ENCODE measurements around the gene USP36. TPM values are rescaled to one million over a fixed set of nuclear protein-coding genes. Genes with fewer than 3 reads are reported as not detected.
A peak's percentile ranks its signal among the peaks of the same experiment; 100 is the strongest.

USP36 gene
- total and polyA plus RNA-seq, 4 donors = 22.2 to 61.5 (median 44.9) TPM

GRCh38 chr17:78888941-78889518 is 48.4 kb upstream of the USP36 start:
- H3K27ac ChIP-seq (ENCODE audit: low read depth in 1 of 2, low read length in 1 of 2) = no peak overlapping the region
- WGBS, 2 donors = 84 to 89% methylated on average over 10 of the region's 10 CpGs
- H3K9ac ChIP-seq (ENCODE audit: insufficient read depth in 1 of 2, low read length in 2 of 2) = no peak overlapping the region
- H3K4me1 ChIP-seq (ENCODE audit: control insufficient read depth in 5 of 5, insufficient read depth in 5 of 5, low read length in 5 of 5) = peaks cover 0 to 21% (median 6%) of the 10 kb centered on the region in 5 donors
- H3K9me3 ChIP-seq (ENCODE audit: control insufficient read depth in 4 of 4, insufficient read depth in 3 of 4, low read length in 3 of 4) = no peaks in the 10 kb centered on the region
- no peak for TF ChIP-seq CTCF (IDR thresholded peaks at IDR 0.05; ENCODE audit: control extremely low read depth, extremely low read depth)
- H3K36me3 ChIP-seq (ENCODE audit: control insufficient read depth in 4 of 4, insufficient read depth in 4 of 4, low read length in 4 of 4) = peaks cover 0 to 11% (median 3%) of the 10 kb centered on the region in 4 donors
- no peak overlapping the region for H3K4me3 ChIP-seq
- no peaks in the 10 kb centered on the region for H3K27me3 ChIP-seq (ENCODE audit: control insufficient read depth in 3 of 3, insufficient read depth in 3 of 3, low read length in 2 of 3)
- DNase-seq = no peak
- no peak for ATAC-seq (ENCODE audit: insufficient read depth, low FRiP score)

GRCh38 chr17:78886954-78887353 is 46.3 kb upstream of the USP36 start:
- DNase-seq (no peak), ATAC-seq (ENCODE audit: insufficient read depth, low FRiP score) (no peak)
- no peak overlapping the region for H3K4me3 ChIP-seq
- H3K9me3 ChIP-seq (ENCODE audit: control insufficient read depth in 4 of 4, insufficient read depth in 3 of 4, low read length in 3 of 4) = no peaks in the 10 kb centered on the region
- no peak overlapping the region for H3K9ac ChIP-seq (ENCODE audit: insufficient read depth in 1 of 2, low read length in 2 of 2)
- H3K27me3 ChIP-seq (ENCODE audit: control insufficient read depth in 3 of 3, insufficient read depth in 3 of 3, low read length in 2 of 3) = no peaks in the 10 kb centered on the region
- peaks cover 0 to 8% (median under 1%) of the 10 kb centered on the region in 4 donors for H3K36me3 ChIP-seq (ENCODE audit: control insufficient read depth in 4 of 4, insufficient read depth in 4 of 4, low read length in 4 of 4)
- WGBS, 2 donors = 95 to 97% methylated on average over 12 of the region's 12 CpGs
- peaks cover 0 to 32% (median 17%) of the 10 kb centered on the region in 5 donors for H3K4me1 ChIP-seq (ENCODE audit: control insufficient read depth in 5 of 5, insufficient read depth in 5 of 5, low read length in 5 of 5)
- H3K27ac ChIP-seq (ENCODE audit: low read depth in 1 of 2, low read length in 1 of 2) = no peak overlapping the region
- no peak for TF ChIP-seq CTCF (IDR thresholded peaks at IDR 0.05; ENCODE audit: control extremely low read depth, extremely low read depth)

- H3K27ac ChIP-seq (ENCODE audit: low read depth in 1 of 2, low read length in 1 of 2) = peak overlapping the region in 1 of 2 donors; percentile 26
- ATAC-seq (ENCODE audit: insufficient read depth, low FRiP score) = no peak
Observed at GRCh38 chr17:78885956-78886355, 45.3 kb upstream of the USP36 start.

More at GRCh38 chr17:78885956-78886355, 45.3 kb upstream of the USP36 start:
- WGBS, 2 donors = 85 to 96% methylated on average over 8 of the region's 8 CpGs
- Histone ChIP-seq H3K27me3 (ENCODE audit: control insufficient read depth in 3 of 3, insufficient read depth in 3 of 3, low read length in 2 of 3) (no peaks in the 10 kb centered on the region), H3K36me3 (ENCODE audit: control insufficient read depth in 4 of 4, insufficient read depth in 4 of 4, low read length in 4 of 4) (peaks cover 0 to 7% (median under 1%) of the 10 kb centered on the region in 4 donors), H3K9ac (ENCODE audit: insufficient read depth in 1 of 2, low read length in 2 of 2) (no peak overlapping the region), H3K4me1 (ENCODE audit: control insufficient read depth in 5 of 5, insufficient read depth in 5 of 5, low read length in 5 of 5) (peaks cover 0 to 30% (median 17%) of the 10 kb centered on the region in 5 donors), H3K9me3 (ENCODE audit: control insufficient read depth in 4 of 4, insufficient read depth in 3 of 4, low read length in 3 of 4) (no peaks in the 10 kb centered on the region), H3K4me3 (no peak overlapping the region)
- TF ChIP-seq CTCF (IDR thresholded peaks at IDR 0.05; ENCODE audit: control extremely low read depth, extremely low read depth) = no peak
- no peak for DNase-seq
